Spinal cord (tissue), 10 donors: ENCODE data around the gene AMDHD1. TPM values are rescaled to one million over a fixed set of nuclear protein-coding genes. Genes with fewer than 3 reads are reported as not detected.
A peak's percentile ranks its signal among the peaks of the same experiment; 100 is the strongest.

Experiments
- DNase-seq, 6 donors: peaks; one replicate each; pipeline versions ENCODE4 v3.0.0 to v3.0.0-alpha.2; 2013 to 2015; ENCODE audit warnings: low spot score in 6 of 6, low read depth in 4 of 6
- H3K27ac ChIP-seq: one replicate; pipeline ENCODE4 v1.5.1; 2013; ENCODE audit warnings: low read depth, low read length, control low read depth
- H3K27me3 ChIP-seq: one replicate; pipeline ENCODE4 v1.6.1; 2013; ENCODE audit warnings: low read length; ENCODE audit not compliant: control insufficient read depth, insufficient read depth
- H3K36me3 ChIP-seq: one replicate; pipeline ENCODE4 v1.6.1; 2013; ENCODE audit warnings: low read length; ENCODE audit not compliant: control insufficient read depth, insufficient read depth
- H3K4me1 ChIP-seq: one replicate; pipeline ENCODE4 v1.6.1; 2013; ENCODE audit warnings: low read length; ENCODE audit not compliant: control insufficient read depth, insufficient read depth
- H3K4me3 ChIP-seq: one replicate; pipeline ENCODE4 v1.5.1; 2013; ENCODE audit warnings: low read depth, low read length, control low read depth
- H3K9me3 ChIP-seq: one replicate; pipeline ENCODE4 v1.6.1; 2013; ENCODE audit warnings: low read length; ENCODE audit not compliant: control insufficient read depth, insufficient read depth
- WGBS: methylation state at CpG from one replicate; pipeline ENCODE4 v1.1.5; 2013; ENCODE audit warnings: missing lambda C conversion rate; ENCODE audit not compliant: insufficient coverage; 5-methylcytosine and 5-hydroxymethylcytosine counted together
- polyA plus RNA-seq, 2 donors: library from polyadenylated mRNA; unstranded; fragments of 120-200 nt; gene quantifications; one replicate each; pipeline ENCODE4 v1.2.1, GENCODE V29; 2013; ENCODE audit not compliant: insufficient read length in 2 of 2
- total RNA-seq, 2 donors: library from RNA; depleted of rRNA in 1 of 2; stranded (reverse); fragments of 120-200 nt in 1 of 2; fragments of >200 nt in 1 of 2; gene quantifications; one replicate each; pipeline versions ENCODE4 v1.2.3 to v1.2.4, GENCODE V29; 2013 to 2014
- donor health status: healthy.

AMDHD1 gene
- total and polyA plus RNA-seq, 4 donors = 0.33 to 0.87 (median 0.54) TPM

GRCh38 chr12:95942524-95943329 is 404 bp upstream of the AMDHD1 start, which contains the start of gene CCDC38:
Gene CCDC38, minus strand, starts transcription at chr12:95942614. Its CDS starts 6,105 bp downstream, at chr12:95936509.
- H3K4me3 ChIP-seq = peak within 1 kb of the TSS; percentile 73
- H3K27ac ChIP-seq = peak within 1 kb of the TSS; percentile 57
- H3K4me1 ChIP-seq = peaks cover 11% of the 10 kb centered on the region
- H3K9me3 ChIP-seq = no peaks in the 10 kb centered on the region
- peaks cover 4% of the 10 kb centered on the region for H3K27me3 ChIP-seq
- no peaks in the 10 kb centered on the region for H3K36me3 ChIP-seq
- peak; percentile 43 to 82 (median 64) for DNase-seq
- 0% methylated on average over 49 of the region's 51 CpGs for WGBS

DNA sequence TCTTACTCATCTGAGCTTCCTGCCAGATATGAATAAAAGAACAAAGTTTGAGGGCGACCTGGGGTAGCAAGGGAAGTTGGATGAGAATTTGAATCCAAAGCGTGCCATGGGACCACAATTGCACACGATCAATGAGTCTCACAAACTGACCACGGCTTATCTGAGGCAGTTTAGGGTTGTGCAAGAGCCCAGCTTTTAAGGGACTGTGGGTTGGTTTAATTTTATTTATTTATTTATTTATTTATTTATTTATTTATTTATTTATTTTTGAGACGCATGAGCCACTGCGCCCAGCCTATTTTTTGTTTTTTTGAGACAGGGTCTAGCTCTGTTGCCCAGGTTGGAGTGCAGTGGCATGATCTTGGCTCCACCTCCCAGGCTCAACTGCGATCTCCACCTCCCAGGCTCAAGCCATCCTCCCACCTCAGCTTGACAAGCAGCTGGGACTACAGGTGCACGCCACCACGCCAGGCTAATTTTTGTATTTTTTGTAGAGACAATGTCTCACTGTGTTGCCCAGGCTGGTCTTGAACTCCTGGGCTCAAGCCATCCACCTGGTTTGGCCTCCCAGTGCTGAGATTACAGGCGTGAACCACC is 1.1 kb downstream of the AMDHD1 start:
- H3K4me1 ChIP-seq = peaks cover 11% of the 10 kb centered on the region
- H3K9me3 ChIP-seq = no peaks in the 10 kb centered on the region
- peaks cover 4% of the 10 kb centered on the region for H3K27me3 ChIP-seq
- no peak overlapping the region for H3K27ac ChIP-seq
- H3K4me3 ChIP-seq = no peak overlapping the region
- 95% methylated on average over 5 of the region's 10 CpGs for WGBS
- H3K36me3 ChIP-seq = no peaks in the 10 kb centered on the region
- no peak for DNase-seq

GRCh38 chr12:95949477-95950206 is 6.5 kb downstream of the AMDHD1 start:
- no peak overlapping the region for H3K4me3 ChIP-seq
- no peaks in the 10 kb centered on the region for H3K36me3 ChIP-seq
- WGBS = no CpG with 5 or more reads among the region's 4 CpGs
- no peaks in the 10 kb centered on the region for H3K27me3 ChIP-seq
- DNase-seq = no peak
- no peak overlapping the region for H3K27ac ChIP-seq
- H3K4me1 ChIP-seq = no peaks in the 10 kb centered on the region
- H3K9me3 ChIP-seq = no peaks in the 10 kb centered on the region

DNA sequence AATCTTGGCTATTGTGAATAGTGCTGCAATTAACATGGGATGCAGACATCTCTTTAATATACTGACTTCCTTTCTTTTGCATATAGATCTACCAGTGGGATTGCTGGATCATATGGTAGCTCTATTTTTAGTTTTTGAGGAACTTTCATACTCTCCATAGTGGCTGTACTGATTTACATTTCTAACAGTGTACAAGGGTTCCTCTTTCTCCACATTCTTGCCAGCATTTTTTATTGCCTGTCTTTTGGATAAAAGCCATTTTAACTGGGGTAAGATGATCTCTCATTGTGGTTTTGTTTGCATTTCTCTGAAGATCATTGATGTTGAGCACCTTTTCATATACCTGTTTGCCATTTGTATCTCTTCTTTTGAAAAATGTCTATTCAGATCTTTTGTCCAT is 8.4 kb downstream of the AMDHD1 start:
- Histone ChIP-seq H3K4me3 (no peak overlapping the region), H3K27me3 (peaks cover under 1% of the 10 kb centered on the region), H3K9me3 (no peaks in the 10 kb centered on the region), H3K4me1 (peaks cover under 1% of the 10 kb centered on the region), H3K36me3 (no peaks in the 10 kb centered on the region), H3K27ac (no peak overlapping the region)
- no peak for DNase-seq

DNA sequence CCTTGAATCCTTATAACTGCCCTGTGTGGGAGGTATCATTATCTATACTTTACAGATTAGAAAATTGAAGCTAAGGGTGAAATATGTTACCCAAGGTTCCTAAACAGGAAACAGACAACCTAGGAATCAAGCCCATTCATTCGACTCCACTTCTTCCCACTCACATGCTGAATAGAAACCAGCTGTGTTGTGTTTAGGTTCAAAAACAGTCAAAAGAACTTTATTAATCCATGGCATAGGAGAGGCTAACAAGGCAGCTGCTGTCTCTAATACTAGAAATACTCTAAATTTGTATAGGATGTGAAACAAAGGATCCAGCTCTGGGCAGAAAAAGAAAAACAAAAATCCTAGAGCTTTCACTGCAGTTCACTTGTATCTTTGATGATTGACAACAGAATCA is 9.9 kb downstream of the AMDHD1 start:
- Histone ChIP-seq H3K27me3 (peaks cover 3% of the 10 kb centered on the region), H3K27ac (no peak overlapping the region), H3K4me1 (peaks cover 3% of the 10 kb centered on the region), H3K4me3 (no peak overlapping the region), H3K9me3 (no peaks in the 10 kb centered on the region), H3K36me3 (no peaks in the 10 kb centered on the region)
- DNase-seq = no peak
- WGBS = no CpG with 5 or more reads among the region's 1 CpG

GRCh38 chr12:95955549-95956159 is 12.5 kb downstream of the AMDHD1 start:
- Histone ChIP-seq H3K4me3 (no peak overlapping the region), H3K4me1 (peaks cover 3% of the 10 kb centered on the region), H3K27me3 (peaks cover 3% of the 10 kb centered on the region), H3K9me3 (no peaks in the 10 kb centered on the region), H3K27ac (no peak overlapping the region), H3K36me3 (no peaks in the 10 kb centered on the region)
- no peak for DNase-seq
- 83% methylated on average over 6 of the region's 7 CpGs for WGBS

DNA sequence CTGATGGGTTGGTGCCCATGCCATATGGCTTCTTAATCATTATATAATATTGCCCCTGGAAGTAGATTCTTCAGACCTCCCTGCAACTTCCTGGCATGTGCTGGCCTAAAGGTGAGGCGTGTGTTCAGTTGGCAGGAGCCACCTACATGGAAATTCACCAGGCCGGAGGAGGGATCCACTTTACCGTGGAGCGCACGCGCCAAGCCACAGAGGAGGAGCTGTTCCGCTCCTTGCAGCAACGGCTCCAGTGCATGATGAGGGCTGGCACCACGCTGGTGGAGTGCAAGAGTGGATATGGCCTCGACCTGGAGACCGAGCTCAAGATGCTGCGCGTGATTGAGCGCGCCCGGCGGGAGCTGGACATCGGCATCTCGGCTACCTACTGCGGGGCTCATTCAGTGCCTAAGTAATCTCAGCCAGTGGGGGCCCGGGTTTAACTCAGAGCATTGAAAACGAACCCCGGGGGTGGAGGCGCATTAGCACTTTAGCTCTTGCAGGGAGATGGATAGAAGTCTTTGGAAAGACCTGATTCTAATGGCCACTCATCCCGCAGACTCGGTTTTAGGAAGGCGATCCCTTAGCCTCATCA is 13.5 kb downstream of the AMDHD1 start:
- H3K4me3 ChIP-seq = no peak overlapping the region
- H3K9me3 ChIP-seq = no peaks in the 10 kb centered on the region
- no peaks in the 10 kb centered on the region for H3K36me3 ChIP-seq
- WGBS = 33% methylated on average over 24 of the region's 27 CpGs
- no peak for DNase-seq
- peaks cover 3% of the 10 kb centered on the region for H3K4me1 ChIP-seq
- no peak overlapping the region for H3K27ac ChIP-seq
- H3K27me3 ChIP-seq = peaks cover 3% of the 10 kb centered on the region

DNA sequence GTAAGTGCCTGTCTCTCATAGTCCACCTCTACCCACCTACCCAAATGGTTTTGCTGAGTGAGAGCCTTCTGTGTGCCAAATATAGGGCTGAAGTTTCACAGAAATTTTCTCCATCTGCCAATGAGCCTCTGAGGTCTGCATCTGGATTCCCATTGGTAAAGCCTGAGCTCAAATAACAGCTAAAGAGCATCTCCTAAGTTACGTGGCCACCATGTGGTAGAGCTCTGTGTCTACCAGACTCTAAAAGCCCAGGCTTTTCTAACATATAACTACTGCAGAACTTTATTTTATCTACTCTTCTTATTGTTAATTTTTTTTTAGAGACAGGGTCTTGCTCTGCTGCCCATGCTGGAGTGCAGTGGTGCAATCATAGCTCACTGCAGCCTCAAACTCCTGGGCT is 16.0 kb downstream of the AMDHD1 start:
- H3K27me3 ChIP-seq = peaks cover 3% of the 10 kb centered on the region
- DNase-seq = peak in 1 of 6 donors; percentile 15
- 80% methylated on average over 1 of the region's 1 CpG for WGBS
- no peak overlapping the region for H3K27ac ChIP-seq
- no peaks in the 10 kb centered on the region for H3K36me3 ChIP-seq
- H3K9me3 ChIP-seq = no peaks in the 10 kb centered on the region
- H3K4me1 ChIP-seq = peaks cover 3% of the 10 kb centered on the region
- no peak overlapping the region for H3K4me3 ChIP-seq

- no peaks in the 10 kb centered on the region for H3K36me3 ChIP-seq
- H3K27me3 ChIP-seq = peaks cover 3% of the 10 kb centered on the region
- DNase-seq = no peak
- H3K4me3 ChIP-seq = no peak overlapping the region
- WGBS = no CpG with 5 or more reads among the region's 5 CpGs
- no peak overlapping the region for H3K27ac ChIP-seq
- H3K9me3 ChIP-seq = no peaks in the 10 kb centered on the region
- peaks cover 3% of the 10 kb centered on the region for H3K4me1 ChIP-seq
Measured at GRCh38 chr12:95960241-95960640, 17.1 kb downstream of the AMDHD1 start.
